Activated T-helper 2 cell treated with anti-CD3 and anti-CD28 coated beads, Interferon-gamma antibody, Interleukin-2, Interleukin-4, amounts not matched to agents 10 μg/mL and 5 μg/mL and 100 μg/mL, durations not matched to agents 14 hours and 24 hours and 36 hours (primary cell): ENCODE data around the gene STK32C. TPM values are rescaled to one million over a fixed set of nuclear protein-coding genes. Genes with fewer than 3 reads are reported as not detected.
"Not testable (repeated sequence)": the region's sequence is repeated elsewhere in the genome, so short reads cannot be mapped to it uniquely, and the experiment has no call there.

Experiments used
- DNase-seq: peaks from one replicate; pipeline ENCODE4 v3.0.0; 2021; ENCODE audit warnings: low spot score
- H3K27ac Mint-ChIP-seq: one replicate; pipeline ENCODE4 v1.8.0; 2021; ENCODE audit warnings: mixed read lengths
- H3K27me3 Mint-ChIP-seq: one replicate; pipeline ENCODE4 v1.8.0; 2021; ENCODE audit warnings: low read depth, mixed read lengths
- H3K36me3 Mint-ChIP-seq: one replicate; pipeline ENCODE4 v1.8.0; 2021; ENCODE audit warnings: low read depth, mixed read lengths
- H3K4me1 Mint-ChIP-seq: one replicate; pipeline ENCODE4 v1.8.0; 2021; ENCODE audit warnings: low read depth, mixed read lengths
- H3K4me3 Mint-ChIP-seq: one replicate; pipeline ENCODE4 v1.8.0; 2021; ENCODE audit warnings: low read depth, mild to moderate bottlenecking, moderate library complexity, mixed read lengths
- H3K9me3 Mint-ChIP-seq: one replicate; pipeline ENCODE4 v1.8.0; 2021; ENCODE audit warnings: mixed read lengths
- intact Hi-C: fragments of 100-400 bp; cut with micrococcal nuclease; formaldehyde crosslinking; loops from one replicate; pipeline ENCODE4 v1.15.1; 2023
- total RNA-seq: library from RNA; stranded (reverse); gene quantifications from 2 replicates; pipeline ENCODE4 v1.2.3, GENCODE V29; 2022

The STK32C gene
- total RNA-seq, 1 donor from 2014 or later, result 17.3 TPM

DNA sequence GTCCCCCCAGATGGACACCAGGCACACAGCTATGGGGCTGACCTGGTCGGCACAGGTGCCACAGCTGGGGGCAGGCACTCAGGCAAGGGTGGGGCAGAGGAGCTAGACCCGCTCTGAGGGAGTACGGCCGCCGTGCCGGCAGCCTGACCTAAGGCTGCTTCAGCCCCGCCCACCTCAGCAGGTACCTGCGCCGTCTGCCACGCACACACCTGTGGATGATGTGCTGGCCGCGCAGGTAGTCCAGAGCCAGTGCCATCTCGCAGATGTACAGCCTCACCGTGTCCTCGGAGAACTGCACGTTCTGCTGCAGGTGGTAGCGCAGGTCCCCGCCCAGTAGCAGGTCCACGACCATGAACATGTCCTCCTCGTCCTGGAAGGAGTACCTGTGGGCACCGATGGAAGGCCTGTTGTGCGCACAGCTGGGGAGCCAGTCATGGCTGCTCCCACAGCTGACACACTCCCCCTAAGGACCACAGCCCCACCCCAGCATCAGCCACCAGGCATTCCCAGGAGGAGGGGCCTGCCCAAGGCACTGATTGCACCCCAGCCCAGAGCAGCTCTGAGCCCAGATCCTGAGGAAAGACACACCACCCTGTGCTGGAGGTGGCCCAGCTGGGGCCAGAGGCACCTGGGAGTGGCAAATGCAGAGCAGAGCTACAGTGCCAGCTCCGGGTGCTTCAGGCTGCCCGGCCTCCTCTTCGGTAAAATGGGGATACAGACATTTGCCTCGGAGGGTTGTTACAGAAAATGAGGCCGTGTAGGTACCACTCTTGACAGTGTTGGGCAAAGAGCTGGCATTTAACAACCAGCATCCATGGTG lies 81.0 kb downstream of the STK32C start:
- no peak for DNase-seq
- no peak overlapping the region for H3K4me3 Mint-ChIP-seq
- H3K4me1 Mint-ChIP-seq, result peaks cover 11% of the 10 kb centered on the region
- intact Hi-C loops, result no loop called here
- H3K9me3 Mint-ChIP-seq, result no peaks in the 10 kb centered on the region
- H3K27me3 Mint-ChIP-seq, result no peaks in the 10 kb centered on the region
- H3K27ac Mint-ChIP-seq, result no peak overlapping the region
- no peaks in the 10 kb centered on the region for H3K36me3 Mint-ChIP-seq

- Mint-ChIP-seq H3K4me1 (peaks cover 9% of the 10 kb centered on the region), H3K36me3 (no peaks in the 10 kb centered on the region), H3K27me3 (no peaks in the 10 kb centered on the region), H3K9me3 (no peaks in the 10 kb centered on the region), H3K27ac (no peak overlapping the region), H3K4me3 (no peak overlapping the region)
- DNase-seq, result no peak
- intact Hi-C loops, result no loop called here
Observed at GRCh38 chr10:132225849-132226205, 81.9 kb downstream of the STK32C start.

GRCh38 chr10:132225073-132225848 lies 82.5 kb downstream of the STK32C start:
- Mint-ChIP-seq H3K4me1 (peaks cover 7% of the 10 kb centered on the region), H3K27me3 (no peaks in the 10 kb centered on the region), H3K4me3 (no peak overlapping the region), H3K36me3 (no peaks in the 10 kb centered on the region), H3K27ac (no peak overlapping the region), H3K9me3 (no peaks in the 10 kb centered on the region)
- no peak for DNase-seq
- intact Hi-C loops, result no loop called here

GRCh38 chr10:132224343-132225072 lies 83.2 kb downstream of the STK32C start:
- Mint-ChIP-seq H3K27me3 (no peaks in the 10 kb centered on the region), H3K27ac (no peak overlapping the region), H3K36me3 (no peaks in the 10 kb centered on the region), H3K9me3 (no peaks in the 10 kb centered on the region), H3K4me3 (no peak overlapping the region), H3K4me1 (peaks cover 3% of the 10 kb centered on the region)
- no peak for DNase-seq
- intact Hi-C loops, result no loop called here

GRCh38 chr10:132223611-132224342 lies 84.0 kb downstream of the STK32C start:
- intact Hi-C loops, result loop anchor here (1.0 kb wide), 2 partner anchors 129 to 230 kb away; no protein-coding TSS in a partner anchor
- DNase-seq, result no peak
- Mint-ChIP-seq H3K4me3 (no peak overlapping the region), H3K27ac (no peak overlapping the region), H3K4me1 (no peaks in the 10 kb centered on the region), H3K9me3 (peaks cover 1% of the 10 kb centered on the region), H3K36me3 (no peaks in the 10 kb centered on the region), H3K27me3 (no peaks in the 10 kb centered on the region)

- H3K4me3 Mint-ChIP-seq, result no peak overlapping the region
- H3K4me1 Mint-ChIP-seq, result no peaks in the 10 kb centered on the region
- no peaks in the 10 kb centered on the region for H3K36me3 Mint-ChIP-seq
- H3K27me3 Mint-ChIP-seq, result no peaks in the 10 kb centered on the region
- H3K9me3 Mint-ChIP-seq, result peaks cover 5% of the 10 kb centered on the region
- intact Hi-C loops, result loop anchor here (1.0 kb wide), 2 partner anchors 129 to 230 kb away; no protein-coding TSS in a partner anchor
- H3K27ac Mint-ChIP-seq, result no peak overlapping the region
- DNase-seq, result peak; percentile 58
Observed at GRCh38 chr10:132223156-132223590, 84.6 kb downstream of the STK32C start.

GRCh38 chr10:132222726-132223125 lies 85.0 kb downstream of the STK32C start:
- Mint-ChIP-seq H3K9me3 (peaks cover 6% of the 10 kb centered on the region), H3K4me1 (no peaks in the 10 kb centered on the region), H3K27ac (no peak overlapping the region), H3K36me3 (peaks cover under 1% of the 10 kb centered on the region), H3K27me3 (no peaks in the 10 kb centered on the region), H3K4me3 (no peak overlapping the region)
- no peak for DNase-seq
- intact Hi-C loops, result loop anchor here (1.0 kb wide), 2 partner anchors 130 to 231 kb away; no protein-coding TSS in a partner anchor

- H3K4me1 Mint-ChIP-seq, H3K27ac Mint-ChIP-seq, DNase-seq, intact Hi-C loops, H3K36me3 Mint-ChIP-seq, H3K4me3 Mint-ChIP-seq, H3K27me3 Mint-ChIP-seq: not testable (repeated sequence)
- peaks cover 12% of the 10 kb centered on the region for H3K9me3 Mint-ChIP-seq
Observed at GRCh38 chr10:132220996-132221395, 86.8 kb downstream of the STK32C start.

- intact Hi-C loops, result no loop called here
- Mint-ChIP-seq H3K9me3 (peaks cover 19% of the 10 kb centered on the region), H3K36me3 (peaks cover 5% of the 10 kb centered on the region), H3K27me3 (no peaks in the 10 kb centered on the region), H3K4me1 (no peaks in the 10 kb centered on the region), H3K27ac (no peak overlapping the region), H3K4me3 (no peak overlapping the region)
- DNase-seq, result no peak
Observed at GRCh38 chr10:132220061-132220460, 87.7 kb downstream of the STK32C start.

DNA sequence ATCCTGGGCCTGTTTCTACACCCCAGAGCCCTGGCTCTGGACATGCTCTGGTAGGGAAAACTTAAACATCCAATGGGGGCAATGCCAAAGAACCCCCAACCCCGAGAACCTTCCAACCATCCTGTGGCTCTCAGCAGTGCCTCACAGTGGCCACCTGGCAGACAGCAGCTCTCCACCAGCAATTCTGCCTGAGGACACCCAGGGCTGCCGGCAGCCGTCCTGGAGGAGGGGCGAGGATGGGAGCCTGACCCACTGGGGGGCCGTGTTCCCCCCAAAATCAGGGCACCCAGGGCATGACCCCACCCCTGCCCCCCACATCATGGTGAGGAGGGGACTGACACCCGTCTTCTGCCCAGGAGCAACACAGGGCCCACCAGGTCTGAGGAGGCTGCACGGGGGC lies 88.3 kb downstream of the STK32C start:
- intact Hi-C loops, result no loop called here
- peaks cover 5% of the 10 kb centered on the region for H3K36me3 Mint-ChIP-seq
- DNase-seq, result no peak

DNA sequence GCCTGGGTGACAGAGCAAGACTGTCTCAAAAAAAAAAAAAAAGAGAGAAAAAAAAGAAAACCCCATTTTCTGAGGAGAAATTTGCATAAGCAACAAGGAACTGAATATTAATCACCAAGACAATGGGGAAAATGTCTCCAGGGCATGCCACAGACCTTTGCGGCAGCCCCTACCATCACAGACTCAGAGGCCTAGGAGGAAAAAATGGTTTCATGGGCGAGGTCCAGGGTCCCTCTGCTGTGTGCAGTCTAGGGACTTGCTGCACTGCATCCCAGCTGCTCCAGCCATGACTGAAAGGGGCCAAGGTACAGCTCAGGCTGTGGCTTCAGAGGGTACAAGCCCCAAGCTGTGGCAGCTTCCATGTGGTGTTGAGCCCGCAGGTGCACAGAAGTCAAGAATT lies 91.3 kb downstream of the STK32C start:
- H3K9me3 Mint-ChIP-seq, result peaks cover 32% of the 10 kb centered on the region
- H3K27ac Mint-ChIP-seq, H3K4me1 Mint-ChIP-seq, H3K27me3 Mint-ChIP-seq, DNase-seq, H3K36me3 Mint-ChIP-seq, H3K4me3 Mint-ChIP-seq, intact Hi-C loops: not testable (repeated sequence)

More for the DNA sequence above, 88.3 kb downstream of the STK32C start:
- H3K27ac Mint-ChIP-seq, result no peak overlapping the region
- peaks cover 22% of the 10 kb centered on the region for H3K9me3 Mint-ChIP-seq
- H3K4me1 Mint-ChIP-seq, result no peaks in the 10 kb centered on the region
- H3K4me3 Mint-ChIP-seq, result no peak overlapping the region
- no peaks in the 10 kb centered on the region for H3K27me3 Mint-ChIP-seq

- Mint-ChIP-seq H3K36me3 (peaks cover 5% of the 10 kb centered on the region), H3K27ac (no peak overlapping the region), H3K27me3 (no peaks in the 10 kb centered on the region), H3K4me3 (no peak overlapping the region), H3K9me3 (peaks cover 32% of the 10 kb centered on the region), H3K4me1 (no peaks in the 10 kb centered on the region)
- DNase-seq, result no peak
- intact Hi-C loops, result no loop called here
Observed at GRCh38 chr10:132213917-132214316, 93.8 kb downstream of the STK32C start.
